Endothelial cell of umbilical vein (primary cell): ENCODE measurements around the gene BRD1. TPM values are rescaled to one million over a fixed set of nuclear protein-coding genes. Genes with fewer than 3 reads are reported as not detected.

ENCODE experiments used
- BruUV-seq: library from RNA; stranded (reverse); fragments of 400-500 nt; replicated peaks from 2 replicates; lab custom pipeline; 2021; lab: Mats Ljungman, UMichigan
- CTCF ChIA-PET: fragments of 300-600, 350-600 bp; sonication (Branson Sonifier 250); formaldehyde crosslinking; loops from one replicate; lab custom pipeline; 2021; ENCODE audit warnings: antibody characterized with exemption, inconsistent platforms; lab: Charles Lee
- POLR2A ChIA-PET: fragments of 300-600, 350-600 bp; sonication (Branson Sonifier 250); formaldehyde crosslinking; loops from one replicate; lab custom pipeline; 2021; ENCODE audit warnings: antibody characterized with exemption, inconsistent platforms; lab: Charles Lee
- DNase-seq: peaks from one replicate; pipeline ENCODE4 v3.0.0-alpha.2; 2011; ENCODE audit warnings: low read depth, low spot score
- FAIRE-seq: peaks from 2 replicates; lab custom pipeline; 2011; peaks lifted over from hg19 to GRCh38; lab: Jason Lieb, UNC
- H2AFZ ChIP-seq: 2 replicates; pipeline ENCODE4 v1.6.0; 2012; ENCODE audit warnings: low read depth, low read length, control low read depth, inconsistent platforms
- H3K27ac ChIP-seq: 2 replicates; pipeline ENCODE4 v1.5.1; 2011; ENCODE audit warnings: low read depth, mild to moderate bottlenecking, control low read depth, low read length, moderate library complexity; ENCODE audit not compliant: insufficient read depth
- H3K27me3 ChIP-seq, 2 experiments: 2 replicates each; pipeline versions ENCODE4 v1.6.0 to v1.6.1; 2011; ENCODE audit warnings: low read length in 2 of 2, mixed read lengths in 1 of 2; ENCODE audit not compliant: control insufficient read depth in 2 of 2, insufficient read depth in 2 of 2
- H3K36me3 ChIP-seq, 2 experiments: 2 replicates in 1 of 2; 3 replicates in 1 of 2; pipeline ENCODE4 v1.5.1; 2011; ENCODE audit warnings: low read length in 2 of 2, mild to moderate bottlenecking in 1 of 2, moderate library complexity in 1 of 2; ENCODE audit not compliant: control insufficient read depth in 2 of 2, insufficient read depth in 2 of 2; ENCODE audit errors: extremely low read depth in 1 of 2
- H3K4me1 ChIP-seq: 3 replicates; pipeline ENCODE4 v1.5.1; 2011; ENCODE audit warnings: mild to moderate bottlenecking, low read length; ENCODE audit not compliant: control insufficient read depth, insufficient read depth; ENCODE audit errors: extremely low read depth
- H3K4me2 ChIP-seq: 2 replicates; pipeline ENCODE4 v1.6.1; 2011; ENCODE audit warnings: low read length, control low read depth, mixed read lengths; ENCODE audit not compliant: insufficient read depth
- H3K4me3 ChIP-seq, 3 experiments: fragments of 200-600 bp in 1 of 3; sonication (generic), shearing (Covaris generic) in 1 of 3; replicated peaks in 1 of 3; 2 replicates each; pipeline ENCODE4 v1.5.1; 2011 to 2016; ENCODE audit warnings: control low read depth in 3 of 3, low read length in 3 of 3, mild to moderate bottlenecking in 2 of 3, inconsistent platforms in 1 of 3, low read depth in 1 of 3, moderate library complexity in 1 of 3; ENCODE audit not compliant: insufficient read depth in 1 of 3
- H3K79me2 ChIP-seq: 2 replicates; pipeline ENCODE4 v1.6.0; 2012; ENCODE audit warnings: low read length, inconsistent platforms; ENCODE audit not compliant: control insufficient read depth, insufficient read depth
- H3K9ac ChIP-seq: replicated peaks from 2 replicates; pipeline ENCODE3; 2011; ENCODE audit warnings: low read length, control low read depth; ENCODE audit not compliant: insufficient read depth; ENCODE audit errors: extremely low read depth
- H3K9me1 ChIP-seq: replicated peaks from 3 replicates; pipeline ENCODE4 v1.6.0; 2011; ENCODE audit warnings: mild to moderate bottlenecking, low read length; ENCODE audit not compliant: control insufficient read depth, insufficient read depth; ENCODE audit errors: extremely low read depth
- H3K9me3 ChIP-seq: replicated peaks from 2 replicates; pipeline ENCODE4 v1.5.1; 2012; ENCODE audit warnings: low read length, inconsistent platforms; ENCODE audit not compliant: control insufficient read depth, insufficient read depth
- H4K20me1 ChIP-seq: replicated peaks from 2 replicates; pipeline ENCODE3; 2011; ENCODE audit warnings: mild to moderate bottlenecking, low read length; ENCODE audit not compliant: control insufficient read depth, insufficient read depth; ENCODE audit errors: extremely low read depth
- CTCF ChIP-seq, 2 donors: IDR thresholded peaks; 1 replicate in 1 of 2; 2 replicates in 1 of 2; pipeline ENCODE4 v1.5.1; 2011; ENCODE audit warnings: low read length in 2 of 2, mild to moderate bottlenecking in 2 of 2, moderate library complexity in 2 of 2, control low read depth in 1 of 2, inconsistent platforms in 1 of 2, low read depth in 1 of 2; ENCODE audit not compliant: insufficient read depth in 1 of 2; ENCODE audit errors: extremely low read depth in 1 of 2
- EZH2 ChIP-seq: IDR thresholded peaks from 2 replicates; pipeline ENCODE4 v1.6.1; 2012; ENCODE audit warnings: borderline replicate concordance, low read depth, mild to moderate bottlenecking, moderate library complexity, low read length, inconsistent platforms; ENCODE audit not compliant: severe bottlenecking
- FOS ChIP-seq: IDR thresholded peaks from 2 replicates; pipeline ENCODE4 v1.6.1; 2011; ENCODE audit warnings: mild to moderate bottlenecking, low read length, moderate library complexity, borderline replicate concordance; ENCODE audit not compliant: insufficient read depth
- GATA2 ChIP-seq: IDR thresholded peaks from 2 replicates; pipeline ENCODE4 v1.7.0; 2011; ENCODE audit warnings: low read depth, mild to moderate bottlenecking, moderate library complexity, mixed read lengths, low read length; ENCODE audit not compliant: insufficient read length, insufficient read depth
- JUN ChIP-seq: IDR thresholded peaks from 2 replicates; pipeline ENCODE4 v1.6.1; 2011; ENCODE audit warnings: borderline replicate concordance, low read depth; ENCODE audit not compliant: insufficient read length, insufficient read depth
- MYC ChIP-seq: IDR thresholded peaks from one replicate; pipeline ENCODE4 v1.6.1; 2011; ENCODE audit warnings: mild to moderate bottlenecking, low read depth, low read length
- POLR2A ChIP-seq: IDR thresholded peaks from 2 replicates; pipeline ENCODE4 v1.6.1; 2012; ENCODE audit warnings: low read depth, mild to moderate bottlenecking, control low read depth, low read length
- POLR2AphosphoS5 ChIP-seq: IDR thresholded peaks from 2 replicates; pipeline ENCODE4 v1.6.1; 2012; ENCODE audit warnings: low read depth, mild to moderate bottlenecking, control low read depth, low read length, moderate library complexity; ENCODE audit not compliant: insufficient read depth
- dilution Hi-C: fragments of 300-500 bp; cut with MboI; formaldehyde crosslinking; loops from one replicate; pipeline ENCODE4 v1.15.0; 2019; ENCODE audit warnings: low sequenced_read_pairs; ENCODE audit not compliant: extremely low pct_ligation_motif_present
- intact Hi-C: fragments of 100-400 bp; cut with micrococcal nuclease; formaldehyde crosslinking; loops from one replicate; pipeline ENCODE4 v1.10.0; 2022
- polyA plus RNA-seq, 4 experiments: library from polyadenylated mRNA; depleted of rRNA in 3 of 4; stranded (reverse) in 3 of 4; unstranded in 1 of 4; fragments of >200 nt; gene quantifications; 2 replicates each; pipeline versions ENCODE4 v1.2.1 to v1.2.3, GENCODE V29; 2011 to 2012; ENCODE audit warnings: missing spikeins in 1 of 4
- total RNA-seq: library from RNA; stranded (reverse); gene quantifications from 2 replicates; pipeline ENCODE4 v1.2.3, GENCODE V29; 2021
- TF ChIP-seq, protein P1 (sequence below): IDR thresholded peaks from 2 replicates; pipeline ENCODE4 v1.6.1; 2011; ENCODE audit not compliant: insufficient read depth, insufficient read length

The BRD1 gene
- total and polyA plus RNA-seq, 2 donors (not counting 3 experiments of a cell fraction or from before 2014, with no cell fraction given), result 8.1 to 41.1 TPM

GRCh38 chr22:49866134-49866533, 38.5 kb upstream of the BRD1 start:
- no peaks in the 10 kb centered on the region for H3K36me3 ChIP-seq
- FAIRE-seq (no peak), DNase-seq (no peak)
- no TSS peak for BruUV-seq
- H3K9me1 ChIP-seq, result no peaks in the 10 kb centered on the region
- no peak overlapping the region for H3K27ac ChIP-seq
- H3K4me3 ChIP-seq, result no peak overlapping the region
- H3K9ac ChIP-seq, result no peak overlapping the region
- ChIA-PET CTCF (no interaction called here), POLR2A (no interaction called here)
- intact Hi-C loops (no loop called here), dilution Hi-C loops (no loop called here)
- no peaks in the 10 kb centered on the region for H3K4me1 ChIP-seq
- no peak overlapping the region for H2AFZ ChIP-seq
- H3K4me2 ChIP-seq, result no peak overlapping the region
- H3K79me2 ChIP-seq, result peaks cover 97% of the 10 kb centered on the region
- TF ChIP-seq JUN (no peak), GATA2 (no peak), EZH2 (no peak), POLR2A (no peak), POLR2AphosphoS5 (no peak), MYC (no peak), FOS (no peak), CTCF (IDR thresholded peaks at IDR 0.05; ENCODE audit: extremely low read depth in 1 of 2, insufficient read depth in 1 of 2, low read depth in 1 of 2, low read length in 2 of 2) (no peak)
- TF ChIP-seq, protein P1, sequence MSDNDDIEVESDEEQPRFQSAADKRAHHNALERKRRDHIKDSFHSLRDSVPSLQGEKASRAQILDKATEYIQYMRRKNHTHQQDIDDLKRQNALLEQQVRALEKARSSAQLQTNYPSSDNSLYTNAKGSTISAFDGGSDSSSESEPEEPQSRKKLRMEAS, result no peak
- peaks cover 3% of the 10 kb centered on the region for H4K20me1 ChIP-seq
- H3K9me3 ChIP-seq, result no peaks in the 10 kb centered on the region
- no peaks in the 10 kb centered on the region for H3K27me3 ChIP-seq
